Upper lobe of left lung (tissue), 6 donors: Measurements from ENCODE around the gene MAMDC2. TPM values are rescaled to one million over a fixed set of nuclear protein-coding genes. Genes with fewer than 3 reads are reported as not detected.
A peak's percentile ranks its signal among the peaks of the same experiment; 100 is the strongest.

Source experiments
- ATAC-seq, 2 donors: fragments of 200-7000 bp; cut with Tn5 transposase; one replicate each; pipeline ENCODE4 v1.9.1; 2022; ENCODE audit warnings: mild to moderate bottlenecking in 2 of 2, moderate library complexity in 2 of 2; ENCODE audit not compliant: low FRiP score in 2 of 2
- DNase-seq, 2 donors: peaks; one replicate each; pipeline ENCODE4 v3.0.0-alpha.2; 2019 to 2020
- H3K27ac ChIP-seq, 4 donors: fragments of 200-600 bp; sonication (generic); one replicate each; pipeline ENCODE4 v1.5.1; 2016 to 2019
- H3K27me3 ChIP-seq, 4 donors: fragments of 200-600 bp; sonication (generic); one replicate each; pipeline ENCODE4 v1.5.1; 2017 to 2019
- H3K36me3 ChIP-seq, 4 donors: fragments of 200-600 bp; sonication (generic); one replicate each; pipeline ENCODE4 v1.5.1; 2016 to 2019
- H3K4me1 ChIP-seq, 4 donors: fragments of 200-600 bp; sonication (generic); one replicate each; pipeline ENCODE4 v1.5.1; 2018 to 2019
- H3K4me3 ChIP-seq, 4 donors: fragments of 200-600 bp; sonication (generic); one replicate each; pipeline ENCODE4 v1.5.1; 2017 to 2019; ENCODE audit warnings: mild to moderate bottlenecking in 2 of 4, moderate library complexity in 1 of 4
- H3K9me3 ChIP-seq, 4 donors: fragments of 200-600 bp; sonication (generic); one replicate each; pipeline ENCODE4 v1.5.1; 2018 to 2019
- CTCF ChIP-seq, 6 experiments: fragments of 450-650 bp in 4 of 6; fragments of 200-600 bp in 2 of 6; sonication (generic) in 2 of 6; IDR thresholded peaks; one replicate each; pipeline ENCODE4 v1.5.1; 2016 to 2019; ENCODE audit warnings: antibody characterized with exemption in 6 of 6
- EP300 ChIP-seq, 4 donors: sonication (generic); formaldehyde crosslinking; IDR thresholded peaks; one replicate each; pipeline ENCODE4 v1.5.1; 2017; ENCODE audit warnings: antibody characterized with exemption in 4 of 4, control low read depth in 2 of 4
- POLR2A ChIP-seq, 4 donors: fragments of 450-650 bp; IDR thresholded peaks; one replicate each; pipeline ENCODE4 v1.5.1; 2016 to 2017; ENCODE audit warnings: antibody characterized with exemption in 4 of 4, mild to moderate bottlenecking in 2 of 4
- POLR2AphosphoS5 ChIP-seq, 2 donors: sonication (generic); formaldehyde crosslinking; IDR thresholded peaks; one replicate each; pipeline ENCODE4 v1.5.1; 2017; ENCODE audit warnings: antibody characterized with exemption in 2 of 2
- WGBS, 2 donors: methylation state at CpG; one replicate each; pipeline ENCODE4 v1.1.5; 2017 to 2018; 5-methylcytosine and 5-hydroxymethylcytosine counted together
- total RNA-seq, 6 donors: library from RNA; depleted of rRNA in 4 of 6; stranded (reverse); fragments of >200 nt in 4 of 6; gene quantifications; one replicate each; pipeline versions ENCODE4 v1.1.0 to v1.2.1, GENCODE V29; 2016 to 2021
- donor health status: DM: no; HTN: no; CAD: no; lungs with moderate emphysema.
- donor health status: DM: no; HTN: yes; CAD: no; lungs with severe emphysema.

The MAMDC2 gene
- total RNA-seq, 6 donors from 2014 or later, result 26.5 to 50.1 (median 46.5) TPM

- Histone ChIP-seq H3K36me3 (no peaks in the 10 kb centered on the region), H3K4me1 (no peaks in the 10 kb centered on the region), H3K27me3 (no peaks in the 10 kb centered on the region), H3K9me3 (no peaks in the 10 kb centered on the region), H3K27ac (no peak overlapping the region), H3K4me3 (no peak overlapping the region)
- no peak for DNase-seq
- 91 to 92% methylated on average over 5 of the region's 5 CpGs for WGBS, 2 donors
- ATAC-seq, result no peak
- TF ChIP-seq POLR2A (IDR thresholded peaks at IDR 0.05) (no peak), POLR2AphosphoS5 (IDR thresholded peaks at IDR 0.05) (no peak), CTCF (IDR thresholded peaks at IDR 0.05) (no peak), EP300 (IDR thresholded peaks at IDR 0.05) (no peak)
Observed at GRCh38 chr9:70020217-70020616, 23.4 kb upstream of the MAMDC2 start.

- H3K9me3 ChIP-seq, result no peaks in the 10 kb centered on the region
- no peak overlapping the region for H3K4me3 ChIP-seq
- whole genome bisulfite sequencing, 2 donors, result 67 to 74% methylated on average over 5 of the region's 5 CpGs
- no peak overlapping the region for H3K27ac ChIP-seq
- no peaks in the 10 kb centered on the region for H3K4me1 ChIP-seq
- DNase-seq (no peak), ATAC-seq (peak in 1 of 2 donors; percentile 32)
- no peaks in the 10 kb centered on the region for H3K36me3 ChIP-seq
- TF ChIP-seq CTCF (IDR thresholded peaks at IDR 0.05) (no peak), POLR2A (IDR thresholded peaks at IDR 0.05) (no peak), EP300 (IDR thresholded peaks at IDR 0.05) (no peak), POLR2AphosphoS5 (IDR thresholded peaks at IDR 0.05) (no peak)
- H3K27me3 ChIP-seq, result no peaks in the 10 kb centered on the region
Observed at GRCh38 chr9:70020991-70021571, 22.6 kb upstream of the MAMDC2 start.

- H3K27ac ChIP-seq, result no peak overlapping the region
- TF ChIP-seq POLR2A (IDR thresholded peaks at IDR 0.05) (no peak), EP300 (IDR thresholded peaks at IDR 0.05) (no peak), CTCF (IDR thresholded peaks at IDR 0.05) (no peak), POLR2AphosphoS5 (IDR thresholded peaks at IDR 0.05) (no peak)
- no peaks in the 10 kb centered on the region for H3K4me1 ChIP-seq
- no peak overlapping the region for H3K4me3 ChIP-seq
- no peak for ATAC-seq
- H3K9me3 ChIP-seq, result no peaks in the 10 kb centered on the region
- no peaks in the 10 kb centered on the region for H3K36me3 ChIP-seq
- 79 to 90% methylated on average over 4 to 5 of the region's 5 CpGs for WGBS, 2 donors
- peak in 1 of 2 donors; percentile 17 for DNase-seq
- no peaks in the 10 kb centered on the region for H3K27me3 ChIP-seq
Observed at GRCh38 chr9:70028287-70028686, 15.4 kb upstream of the MAMDC2 start.

GRCh38 chr9:70030156-70030555, 13.5 kb upstream of the MAMDC2 start:
- ATAC-seq (no peak), DNase-seq (no peak)
- no peaks in the 10 kb centered on the region for H3K36me3 ChIP-seq
- no peaks in the 10 kb centered on the region for H3K27me3 ChIP-seq
- no peak overlapping the region for H3K4me3 ChIP-seq
- H3K9me3 ChIP-seq, result no peaks in the 10 kb centered on the region
- 80 to 84% methylated on average over 1 of the region's 1 CpG for WGBS, 2 donors
- TF ChIP-seq POLR2A (IDR thresholded peaks at IDR 0.05) (no peak), CTCF (IDR thresholded peaks at IDR 0.05) (no peak), POLR2AphosphoS5 (IDR thresholded peaks at IDR 0.05) (no peak), EP300 (IDR thresholded peaks at IDR 0.05) (no peak)
- no peak overlapping the region for H3K27ac ChIP-seq
- H3K4me1 ChIP-seq, result no peaks in the 10 kb centered on the region

- 65 to 68% methylated on average over 1 of the region's 1 CpG for WGBS, 2 donors
- TF ChIP-seq CTCF (IDR thresholded peaks at IDR 0.05), result no peak
- no peak for TF ChIP-seq POLR2AphosphoS5 (IDR thresholded peaks at IDR 0.05)
- TF ChIP-seq EP300 (IDR thresholded peaks at IDR 0.05), result no peak
- TF ChIP-seq POLR2A (IDR thresholded peaks at IDR 0.05), result no peak
- ATAC-seq (peak in 1 of 2 donors; percentile 21), DNase-seq (no peak)
- no peaks in the 10 kb centered on the region for H3K4me1 ChIP-seq
- no peak overlapping the region for H3K4me3 ChIP-seq
- no peak overlapping the region for H3K27ac ChIP-seq
- no peaks in the 10 kb centered on the region for H3K36me3 ChIP-seq
- no peaks in the 10 kb centered on the region for H3K9me3 ChIP-seq
- no peaks in the 10 kb centered on the region for H3K27me3 ChIP-seq
Observed at GRCh38 chr9:70031141-70031545, 12.5 kb upstream of the MAMDC2 start.
